ENCODE measurements around the gene INVS.
"Not testable (repeated sequence)": the region's sequence is repeated elsewhere in the genome, so short reads cannot be mapped to it uniquely, and the experiment has no call there.

The INVS gene

DNA sequence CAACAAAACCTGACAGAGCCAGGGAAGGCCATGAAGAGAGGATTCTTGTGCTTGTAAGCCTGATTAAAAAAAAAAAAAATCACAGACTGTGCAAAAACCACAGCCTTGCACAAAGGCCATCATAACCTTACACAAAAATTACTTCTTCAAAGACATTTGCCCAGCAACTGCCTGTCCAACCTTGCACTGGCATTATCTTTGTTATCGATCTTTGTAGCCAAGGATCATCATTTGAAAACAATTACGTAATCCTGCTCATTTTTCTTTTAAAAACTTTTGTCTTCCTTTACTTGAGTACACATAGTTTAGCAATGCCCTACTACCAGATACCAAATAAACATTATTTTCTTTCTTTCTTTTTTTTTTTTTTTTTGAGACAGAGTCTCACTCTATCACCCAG lies 128.6 kb downstream of the INVS start:
- Histone ChIP-seq H3K36me3 (ENCODE audit: control insufficient read depth in 1 of 2, insufficient read depth in 2 of 2, low read length in 2 of 2) (peaks cover 0 to 14% of the 10 kb centered on the region in 2 donors), H3K9me3 (ENCODE audit: control insufficient read depth in 1 of 2, low read length in 2 of 2) (no peaks in the 10 kb centered on the region)

DNA sequence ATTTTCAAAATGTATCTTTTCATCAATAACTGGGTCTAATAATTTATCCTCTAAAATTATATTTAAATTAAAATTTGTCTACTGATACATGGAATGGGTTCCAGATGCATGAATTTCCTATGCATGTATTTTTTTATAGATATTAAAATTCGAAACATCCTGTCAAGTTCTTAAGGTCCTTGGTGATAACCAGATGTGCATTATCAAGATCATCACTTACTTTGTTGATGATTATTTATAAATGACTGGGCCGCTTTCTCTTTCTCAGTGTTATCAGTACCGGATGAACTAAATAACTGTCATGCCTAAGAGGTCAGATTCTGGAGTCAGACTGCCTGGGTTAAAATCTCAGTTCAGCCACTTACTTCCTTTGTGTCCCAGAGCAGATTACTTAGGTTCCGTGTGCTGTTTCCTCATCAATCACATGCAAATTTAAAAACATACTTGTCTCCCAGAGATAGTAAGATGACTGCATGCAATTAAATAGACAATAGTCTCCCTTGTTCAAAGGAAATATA lies 129.4 kb downstream of the INVS start:
- Histone ChIP-seq H3K36me3 (ENCODE audit: control insufficient read depth in 1 of 2, insufficient read depth in 2 of 2, low read length in 2 of 2) (peaks cover 0 to 14% of the 10 kb centered on the region in 2 donors), H3K9ac (ENCODE audit: low read depth in 1 of 2, low read length in 2 of 2) (no peak overlapping the region), H3K4me3 (ENCODE audit: low read depth in 1 of 2, low read length in 2 of 2) (no peak overlapping the region), H3K9me3 (ENCODE audit: control insufficient read depth in 1 of 2, low read length in 2 of 2) (no peaks in the 10 kb centered on the region), H3K27me3 (ENCODE audit: control insufficient read depth in 1 of 2, insufficient read depth in 2 of 2, low read length in 2 of 2) (no peaks in the 10 kb centered on the region), H3K4me1 (ENCODE audit: control insufficient read depth in 1 of 2, insufficient read depth in 2 of 2, low read length in 2 of 2) (no peaks in the 10 kb centered on the region), H3K27ac (ENCODE audit: low read depth, low read length) (no peak overlapping the region)

More for the DNA sequence above, 128.6 kb downstream of the INVS start:
- no peaks in the 10 kb centered on the region for H3K27me3 ChIP-seq (ENCODE audit: control insufficient read depth in 1 of 2, insufficient read depth in 2 of 2, low read length in 2 of 2)
- no peaks in the 10 kb centered on the region for H3K4me1 ChIP-seq (ENCODE audit: control insufficient read depth in 1 of 2, insufficient read depth in 2 of 2, low read length in 2 of 2)
- H3K9ac ChIP-seq (ENCODE audit: low read depth in 1 of 2, low read length in 2 of 2), result no peak overlapping the region
- no peak overlapping the region for H3K27ac ChIP-seq (ENCODE audit: low read depth, low read length)
- H3K4me3 ChIP-seq (ENCODE audit: low read depth in 1 of 2, low read length in 2 of 2), result no peak overlapping the region

DNA sequence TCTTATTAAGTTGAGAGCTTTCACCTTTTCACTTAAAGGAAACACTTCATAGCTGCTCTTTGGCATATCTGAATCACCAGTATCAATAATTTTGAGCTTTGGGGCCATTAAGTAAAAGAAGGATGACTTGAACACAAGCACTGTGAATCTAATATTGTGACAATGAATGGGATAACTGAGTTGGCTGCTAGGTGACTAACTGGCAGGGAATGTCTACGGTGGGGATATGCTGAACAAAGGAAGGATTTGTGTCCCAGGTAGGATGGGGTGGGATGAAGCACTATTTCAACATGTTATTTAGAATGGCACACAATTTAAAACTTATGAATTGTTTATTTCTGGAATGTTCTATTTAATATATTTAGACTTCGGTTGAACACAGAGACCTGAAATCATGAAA lies 130.1 kb downstream of the INVS start:
- no peak overlapping the region for H3K4me3 ChIP-seq (ENCODE audit: low read depth in 1 of 2, low read length in 2 of 2)
- no peaks in the 10 kb centered on the region for H3K9me3 ChIP-seq (ENCODE audit: control insufficient read depth in 1 of 2, low read length in 2 of 2)
- H3K4me1 ChIP-seq (ENCODE audit: control insufficient read depth in 1 of 2, insufficient read depth in 2 of 2, low read length in 2 of 2), result no peaks in the 10 kb centered on the region
- no peak overlapping the region for H3K27ac ChIP-seq (ENCODE audit: low read depth, low read length)
- H3K36me3 ChIP-seq (ENCODE audit: control insufficient read depth in 1 of 2, insufficient read depth in 2 of 2, low read length in 2 of 2), result peaks cover 0 to 14% of the 10 kb centered on the region in 2 donors
- H3K27me3 ChIP-seq (ENCODE audit: control insufficient read depth in 1 of 2, insufficient read depth in 2 of 2, low read length in 2 of 2), result no peaks in the 10 kb centered on the region
- H3K9ac ChIP-seq (ENCODE audit: low read depth in 1 of 2, low read length in 2 of 2), result no peak overlapping the region

DNA sequence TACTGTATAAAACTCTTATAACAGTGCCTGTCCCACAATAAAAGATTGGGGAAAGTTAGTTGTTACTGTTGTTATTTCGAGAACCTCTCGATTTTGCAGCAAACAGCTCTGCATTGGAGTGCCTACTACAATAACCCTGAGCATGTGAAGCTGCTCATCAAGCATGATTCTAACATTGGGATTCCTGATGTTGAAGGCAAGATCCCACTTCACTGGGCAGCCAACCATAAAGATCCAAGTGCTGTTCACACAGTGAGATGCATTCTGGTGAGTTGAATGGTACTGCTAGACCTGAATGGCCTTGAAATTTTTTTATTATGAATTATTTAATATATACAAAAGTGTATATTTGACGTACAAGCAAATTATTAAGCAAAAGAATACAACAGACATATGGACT lies 130.5 kb downstream of the INVS start:
- no peak overlapping the region for H3K4me3 ChIP-seq (ENCODE audit: low read depth in 1 of 2, low read length in 2 of 2)
- no peaks in the 10 kb centered on the region for H3K9me3 ChIP-seq (ENCODE audit: control insufficient read depth in 1 of 2, low read length in 2 of 2)
- H3K36me3 ChIP-seq (ENCODE audit: control insufficient read depth in 1 of 2, insufficient read depth in 2 of 2, low read length in 2 of 2), result peaks cover 0 to 14% of the 10 kb centered on the region in 2 donors
- H3K27me3 ChIP-seq (ENCODE audit: control insufficient read depth in 1 of 2, insufficient read depth in 2 of 2, low read length in 2 of 2), result no peaks in the 10 kb centered on the region
- H3K27ac ChIP-seq (ENCODE audit: low read depth, low read length), result no peak overlapping the region
- H3K9ac ChIP-seq (ENCODE audit: low read depth in 1 of 2, low read length in 2 of 2), result no peak overlapping the region
- H3K4me1 ChIP-seq (ENCODE audit: control insufficient read depth in 1 of 2, insufficient read depth in 2 of 2, low read length in 2 of 2), result no peaks in the 10 kb centered on the region

DNA sequence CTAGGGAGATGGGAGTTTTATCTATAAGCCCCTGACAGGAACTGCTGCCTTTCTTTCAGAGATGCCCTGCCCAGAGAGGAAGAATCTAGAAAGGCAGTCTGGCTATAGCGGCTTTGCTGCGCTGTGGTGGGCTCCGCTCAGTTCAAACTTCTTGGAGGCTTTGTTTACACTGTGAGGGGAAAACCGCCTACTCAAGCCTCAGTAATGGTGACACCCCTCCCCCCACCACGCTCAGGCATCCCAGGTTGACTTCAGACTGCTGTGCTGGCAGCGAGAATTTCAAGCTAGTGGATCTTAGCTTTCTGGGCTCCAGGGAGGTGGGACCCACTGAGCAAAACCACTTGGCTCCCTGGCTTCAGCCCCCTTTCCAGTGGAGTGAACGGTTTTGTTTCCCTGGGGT lies 137.9 kb downstream of the INVS start:
- not testable (repeated sequence) for H3K4me3 ChIP-seq (ENCODE audit: low read depth in 1 of 2, low read length in 2 of 2); H3K9ac ChIP-seq (ENCODE audit: low read depth in 1 of 2, low read length in 2 of 2)

DNA sequence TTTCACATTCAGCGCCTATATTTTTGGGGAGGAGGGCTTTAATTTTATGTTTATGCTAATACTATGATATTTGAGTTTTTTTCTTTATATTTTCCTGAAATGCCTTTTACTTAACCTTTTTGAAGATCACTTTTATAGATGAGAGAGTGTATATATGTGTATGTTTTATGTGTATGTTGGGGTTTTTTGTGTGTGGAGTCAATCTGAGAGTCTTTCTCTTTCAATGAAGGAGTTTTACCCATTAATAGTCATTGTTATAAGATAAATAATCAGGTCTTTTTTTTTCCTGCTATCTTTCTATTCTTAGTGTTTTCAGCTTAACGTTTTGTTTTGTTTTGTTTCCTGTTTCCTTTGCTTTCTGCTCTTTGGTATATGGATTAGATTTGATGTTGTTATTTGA lies 141.5 kb downstream of the INVS start:
- H3K36me3 ChIP-seq (ENCODE audit: control insufficient read depth in 1 of 2, insufficient read depth in 2 of 2, low read length in 2 of 2), result peaks cover 6 to 14% of the 10 kb centered on the region in 2 donors

More for the DNA sequence above, 137.9 kb downstream of the INVS start:
- H3K4me1 ChIP-seq (ENCODE audit: control insufficient read depth in 1 of 2, insufficient read depth in 2 of 2, low read length in 2 of 2); H3K9me3 ChIP-seq (ENCODE audit: control insufficient read depth in 1 of 2, low read length in 2 of 2); H3K27ac ChIP-seq (ENCODE audit: low read depth, low read length); H3K27me3 ChIP-seq (ENCODE audit: control insufficient read depth in 1 of 2, insufficient read depth in 2 of 2, low read length in 2 of 2); H3K36me3 ChIP-seq (ENCODE audit: control insufficient read depth in 1 of 2, insufficient read depth in 2 of 2, low read length in 2 of 2): not testable (repeated sequence)

DNA sequence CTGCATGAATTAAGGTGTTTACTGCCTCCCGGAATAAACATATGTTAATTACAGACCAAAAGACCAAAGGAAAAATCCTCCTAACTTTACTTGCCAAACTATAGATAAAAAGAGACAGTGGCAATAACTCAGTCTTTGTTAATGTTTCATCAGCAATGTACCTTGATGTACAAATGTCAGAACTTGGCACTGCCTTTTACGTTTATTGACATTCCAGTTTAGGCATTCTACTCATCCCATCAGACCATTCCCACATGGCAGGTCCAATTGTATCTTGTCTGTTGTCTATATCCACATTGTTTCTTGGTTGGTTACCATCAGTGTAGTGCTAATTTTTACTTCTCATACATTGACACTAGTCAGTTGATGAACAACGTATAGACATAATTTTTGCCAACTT lies 168.2 kb downstream of the INVS start:
- H3K36me3 ChIP-seq (ENCODE audit: control insufficient read depth in 1 of 2, insufficient read depth in 2 of 2, low read length in 2 of 2), result peaks cover 0 to 6% of the 10 kb centered on the region in 2 donors
- H3K9ac ChIP-seq (ENCODE audit: low read depth in 1 of 2, low read length in 2 of 2), result no peak overlapping the region
- H3K4me1 ChIP-seq (ENCODE audit: control insufficient read depth in 1 of 2, insufficient read depth in 2 of 2, low read length in 2 of 2), result no peaks in the 10 kb centered on the region
- no peak overlapping the region for H3K4me3 ChIP-seq (ENCODE audit: low read depth in 1 of 2, low read length in 2 of 2)
- H3K9me3 ChIP-seq (ENCODE audit: control insufficient read depth in 1 of 2, low read length in 2 of 2), result no peaks in the 10 kb centered on the region
- H3K27me3 ChIP-seq (ENCODE audit: control insufficient read depth in 1 of 2, insufficient read depth in 2 of 2, low read length in 2 of 2), result no peaks in the 10 kb centered on the region
- no peak overlapping the region for H3K27ac ChIP-seq (ENCODE audit: low read depth, low read length)

More for the DNA sequence above, 141.5 kb downstream of the INVS start:
- Histone ChIP-seq H3K27me3 (ENCODE audit: control insufficient read depth in 1 of 2, insufficient read depth in 2 of 2, low read length in 2 of 2) (no peaks in the 10 kb centered on the region), H3K4me1 (ENCODE audit: control insufficient read depth in 1 of 2, insufficient read depth in 2 of 2, low read length in 2 of 2) (no peaks in the 10 kb centered on the region), H3K9me3 (ENCODE audit: control insufficient read depth in 1 of 2, low read length in 2 of 2) (no peaks in the 10 kb centered on the region), H3K4me3 (ENCODE audit: low read depth in 1 of 2, low read length in 2 of 2) (no peak overlapping the region), H3K9ac (ENCODE audit: low read depth in 1 of 2, low read length in 2 of 2) (no peak overlapping the region), H3K27ac (ENCODE audit: low read depth, low read length) (no peak overlapping the region)

DNA sequence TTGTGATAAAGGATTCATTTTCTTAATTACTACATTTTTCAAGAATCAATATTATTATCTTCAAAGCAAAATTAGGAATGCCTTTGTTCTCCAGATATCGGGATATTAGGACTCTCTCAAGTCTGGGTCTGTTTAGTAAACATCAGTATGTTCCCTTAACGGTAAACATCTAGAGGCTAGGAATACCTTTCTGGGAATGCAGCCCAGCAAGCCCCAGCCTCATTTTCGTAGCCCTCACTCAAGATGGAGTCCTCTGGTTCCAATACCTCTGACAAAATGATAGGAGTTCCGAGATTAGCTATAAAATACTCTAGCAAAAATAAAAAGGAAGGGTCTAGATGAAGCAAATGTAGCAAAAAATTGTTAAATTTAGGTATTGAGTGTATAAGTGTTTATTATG lies 169.2 kb downstream of the INVS start:
- Histone ChIP-seq H3K4me1 (ENCODE audit: control insufficient read depth in 1 of 2, insufficient read depth in 2 of 2, low read length in 2 of 2) (no peaks in the 10 kb centered on the region), H3K36me3 (ENCODE audit: control insufficient read depth in 1 of 2, insufficient read depth in 2 of 2, low read length in 2 of 2) (peaks cover 0 to 10% of the 10 kb centered on the region in 2 donors), H3K27me3 (ENCODE audit: control insufficient read depth in 1 of 2, insufficient read depth in 2 of 2, low read length in 2 of 2) (no peaks in the 10 kb centered on the region)

DNA sequence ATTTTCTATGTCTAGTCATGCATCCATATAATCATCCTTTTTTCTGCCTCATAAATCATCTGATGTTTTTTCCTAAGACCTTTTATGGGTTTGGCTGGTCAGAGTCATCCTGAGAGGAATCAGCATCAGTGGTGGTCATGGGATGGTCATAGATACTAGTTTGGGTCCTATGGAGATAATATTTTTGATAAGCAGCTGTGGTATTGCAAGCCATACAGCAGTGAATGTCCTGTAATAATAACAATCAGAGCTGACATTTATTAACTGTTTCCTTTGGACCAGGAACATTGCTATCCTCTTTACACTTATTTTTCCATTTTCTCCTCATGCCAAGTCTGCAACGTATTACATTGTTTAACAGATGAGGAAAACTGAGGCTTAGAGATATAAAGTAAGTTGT lies 170.6 kb downstream of the INVS start:
- H3K4me1 ChIP-seq (ENCODE audit: control insufficient read depth in 1 of 2, insufficient read depth in 2 of 2, low read length in 2 of 2), result no peaks in the 10 kb centered on the region
- H3K9me3 ChIP-seq (ENCODE audit: control insufficient read depth in 1 of 2, low read length in 2 of 2), result no peaks in the 10 kb centered on the region
- no peaks in the 10 kb centered on the region for H3K27me3 ChIP-seq (ENCODE audit: control insufficient read depth in 1 of 2, insufficient read depth in 2 of 2, low read length in 2 of 2)
- H3K36me3 ChIP-seq (ENCODE audit: control insufficient read depth in 1 of 2, insufficient read depth in 2 of 2, low read length in 2 of 2), result peaks cover 0 to 10% of the 10 kb centered on the region in 2 donors
- no peak overlapping the region for H3K9ac ChIP-seq (ENCODE audit: low read depth in 1 of 2, low read length in 2 of 2)
- no peak overlapping the region for H3K4me3 ChIP-seq (ENCODE audit: low read depth in 1 of 2, low read length in 2 of 2)
- no peak overlapping the region for H3K27ac ChIP-seq (ENCODE audit: low read depth, low read length)

More for the DNA sequence above, 169.2 kb downstream of the INVS start:
- Histone ChIP-seq H3K4me3 (ENCODE audit: low read depth in 1 of 2, low read length in 2 of 2) (no peak overlapping the region), H3K9ac (ENCODE audit: low read depth in 1 of 2, low read length in 2 of 2) (no peak overlapping the region), H3K9me3 (ENCODE audit: control insufficient read depth in 1 of 2, low read length in 2 of 2) (no peaks in the 10 kb centered on the region), H3K27ac (ENCODE audit: low read depth, low read length) (no peak overlapping the region)

DNA sequence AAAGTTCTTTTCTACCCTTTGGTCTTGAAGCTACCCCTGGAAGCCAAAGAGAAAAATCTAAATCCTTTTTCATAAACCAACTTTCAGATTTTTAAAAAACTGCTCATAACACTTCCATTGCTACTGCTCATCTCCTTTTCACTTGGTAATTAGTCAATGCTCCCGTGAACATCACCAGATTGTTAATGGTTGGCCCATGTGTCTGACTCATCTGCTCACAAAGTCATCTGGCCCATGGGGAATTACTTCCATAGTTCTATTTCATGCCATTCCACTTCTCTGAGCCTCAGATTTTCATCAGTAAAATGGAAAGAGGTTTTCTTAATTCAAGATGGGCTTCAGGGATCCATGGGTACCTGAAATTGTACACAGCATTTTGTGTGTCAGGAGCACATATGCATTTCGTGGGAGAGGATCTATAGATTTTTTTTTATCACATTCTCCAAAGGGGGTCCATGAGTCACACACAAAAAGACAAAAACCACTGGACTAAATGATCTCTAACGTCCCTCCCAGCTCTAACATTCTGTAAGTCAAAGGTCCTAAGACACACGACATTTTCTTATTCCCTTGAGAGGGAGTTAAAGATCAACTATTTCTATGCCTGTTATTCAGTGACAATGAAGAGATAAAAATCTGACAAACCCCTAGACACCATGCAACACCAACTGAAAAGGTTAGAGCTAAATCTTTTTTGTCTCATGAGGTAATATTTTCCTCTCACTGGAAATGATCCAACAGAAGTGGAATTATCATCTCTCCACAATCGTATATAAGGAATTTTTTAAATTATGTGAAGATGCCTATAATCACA lies 178.3 kb downstream of the INVS start:
- H3K4me3 ChIP-seq (ENCODE audit: low read depth in 1 of 2, low read length in 2 of 2), result no peak overlapping the region
- H3K9ac ChIP-seq (ENCODE audit: low read depth in 1 of 2, low read length in 2 of 2), result no peak overlapping the region
- H3K9me3 ChIP-seq (ENCODE audit: control insufficient read depth in 1 of 2, low read length in 2 of 2), result no peaks in the 10 kb centered on the region
- H3K27ac ChIP-seq (ENCODE audit: low read depth, low read length), result no peak overlapping the region
- H3K4me1 ChIP-seq (ENCODE audit: control insufficient read depth in 1 of 2, insufficient read depth in 2 of 2, low read length in 2 of 2), result no peaks in the 10 kb centered on the region
- H3K27me3 ChIP-seq (ENCODE audit: control insufficient read depth in 1 of 2, insufficient read depth in 2 of 2, low read length in 2 of 2), result no peaks in the 10 kb centered on the region
- H3K36me3 ChIP-seq (ENCODE audit: control insufficient read depth in 1 of 2, insufficient read depth in 2 of 2, low read length in 2 of 2), result peaks cover 0 to 5% of the 10 kb centered on the region in 2 donors

All from duodenal mucosa (tissue), 2 donors.